A549 (cell line): ENCODE results near the gene CIAO2B. TPM values are rescaled to one million over a fixed set of nuclear protein-coding genes. Genes with fewer than 3 reads are reported as not detected.

ENCODE experiments used
- ATAC-seq, 2 experiments: fragments of 200-7000 bp in 1 of 2; fragments of >200 bp in 1 of 2; cut with Nextera tagmentation in 1 of 2; cut with Tn5 transposase in 1 of 2; 3 replicates each; pipeline versions ENCODE4 v1.8.0 to v1.9.1; 2018 to 2020; ENCODE audit warnings: mild to moderate bottlenecking in 1 of 2, moderate library complexity in 1 of 2
- CTCF ChIA-PET: fragments of 300-600 bp; sonication (Branson Sonifier 250); formaldehyde crosslinking; extraction: SDS; loops from one replicate; lab custom pipeline; 2021; ENCODE audit warnings: antibody characterized with exemption, inconsistent platforms; lab: Yijun Ruan, JAX
- POLR2A ChIA-PET: fragments of 350-600 bp; formaldehyde crosslinking; extraction: SDS; loops from one replicate; lab custom pipeline; 2021; ENCODE audit warnings: antibody characterized with exemption, inconsistent platforms; lab: Yijun Ruan, JAX
- DNase-seq, 2 experiments: peaks; one replicate each; pipeline versions ENCODE4 v3.0.0 to v3.0.0-alpha.2; 2011 to 2016; ENCODE audit warnings: low read depth in 1 of 2, low spot score in 1 of 2
- FAIRE-seq: peaks from 2 replicates; lab custom pipeline; 2011; peaks lifted over from hg19 to GRCh38; lab: Jason Lieb, UNC
- H3K27ac ChIP-seq, 2 experiments: fragments of >200 bp; sonication (Bioruptor Twin); formaldehyde crosslinking; 3 replicates each; pipeline ENCODE4 v1.5.1; 2016 to 2017
- H3K4me1 ChIP-seq: fragments of >200 bp; sonication (Bioruptor Twin); formaldehyde crosslinking; 3 replicates; pipeline ENCODE4 v1.6.1; 2016
- H3K4me2 ChIP-seq: fragments of >200 bp; sonication (Bioruptor Twin); formaldehyde crosslinking; 3 replicates; pipeline ENCODE4 v1.6.1; 2016
- H3K4me3 ChIP-seq: fragments of >200 bp; sonication (Bioruptor Twin); formaldehyde crosslinking; 3 replicates; pipeline ENCODE4 v1.5.1; 2016
- H3K9me3 ChIP-seq: fragments of >200 bp; sonication (Bioruptor Twin); formaldehyde crosslinking; 3 replicates; pipeline ENCODE4 v1.6.1; 2016
- BHLHE40 ChIP-seq: IDR thresholded peaks from 2 replicates; pipeline ENCODE4 v1.6.1; 2012; ENCODE audit warnings: low read depth, low read length, inconsistent platforms
- CBX8 ChIP-seq: fragments of 200-600 bp; sonication (generic); IDR thresholded peaks from 2 replicates; pipeline ENCODE4 v1.6.1; 2016
- CHD2 ChIP-seq: fragments of 150-350 bp; IDR thresholded peaks from 2 replicates; pipeline ENCODE4 v1.6.1; 2014; ENCODE audit warnings: low read length; ENCODE audit not compliant: partially characterized antibody
- CHD4 ChIP-seq: fragments of 200-600 bp; sonication (generic); IDR thresholded peaks from 2 replicates; pipeline ENCODE4 v1.6.1; 2016; ENCODE audit warnings: antibody characterized with exemption, mild to moderate bottlenecking, borderline replicate concordance
- CTCF ChIP-seq: fragments of >200 bp; sonication (Bioruptor Twin); formaldehyde crosslinking; IDR thresholded peaks from 3 replicates; pipeline ENCODE4 v1.5.1; 2016
- E2F6 ChIP-seq: IDR thresholded peaks from 2 replicates; pipeline ENCODE4 v1.6.1; 2012; ENCODE audit warnings: low read depth, borderline replicate concordance
- EHF ChIP-seq: fragments of 250-450 bp; sonication (Bioruptor Pico); IDR thresholded peaks from 2 replicates; pipeline ENCODE4 v1.5.0; 2020; ENCODE audit warnings: mild to moderate bottlenecking
- EHMT2 ChIP-seq: fragments of 200-600 bp; sonication (generic); IDR thresholded peaks from 2 replicates; pipeline ENCODE4 v1.6.1; 2016; ENCODE audit warnings: antibody characterized with exemption, low read depth, mild to moderate bottlenecking, moderate library complexity
- HMGXB4 ChIP-seq: fragments of 250-450 bp; sonication (Bioruptor Pico); IDR thresholded peaks from 2 replicates; pipeline ENCODE4 v1.5.0; 2021; ENCODE audit warnings: mild to moderate bottlenecking, moderate library complexity, borderline replicate concordance
- HOXA7 ChIP-seq: fragments of 250-450 bp; sonication (Bioruptor Pico); IDR thresholded peaks from 2 replicates; pipeline ENCODE4 v1.5.0; 2020; ENCODE audit warnings: mild to moderate bottlenecking, moderate library complexity
- JUN ChIP-seq, 2 experiments: fragments of >200 bp; sonication (Bioruptor Twin); formaldehyde crosslinking; IDR thresholded peaks; 2 replicates in 1 of 2; 3 replicates in 1 of 2; pipeline ENCODE4 v1.6.1; 2016 to 2017
- JUNB ChIP-seq: fragments of >200 bp; sonication (Bioruptor Twin); formaldehyde crosslinking; IDR thresholded peaks from 2 replicates; pipeline ENCODE4 v1.6.1; 2016
- KDM5A ChIP-seq: fragments of 200-600 bp; sonication (generic); IDR thresholded peaks from 2 replicates; pipeline ENCODE4 v1.6.1; 2016; ENCODE audit warnings: antibody characterized with exemption, mild to moderate bottlenecking
- PBX3 ChIP-seq: IDR thresholded peaks from 2 replicates; pipeline ENCODE4 v1.6.1; 2012
- PHF8 ChIP-seq: fragments of 200-600 bp; sonication (generic); IDR thresholded peaks from 2 replicates; pipeline ENCODE4 v1.6.1; 2016; ENCODE audit warnings: low read depth, mild to moderate bottlenecking, antibody characterized with exemption, moderate library complexity, borderline replicate concordance
- POLR2A ChIP-seq: IDR thresholded peaks from 2 replicates; pipeline ENCODE4 v1.6.1; 2012; ENCODE audit warnings: mild to moderate bottlenecking, low read length
- RAD21 ChIP-seq, 2 experiments: fragments of >200 bp in 1 of 2; sonication (Bioruptor Twin) in 1 of 2; formaldehyde crosslinking in 1 of 2; IDR thresholded peaks in 1 of 2; conservative IDR thresholded peaks in 1 of 2; 2 replicates in 1 of 2; 3 replicates in 1 of 2; pipeline ENCODE4 v1.6.1; 2012 to 2018; ENCODE audit warnings: inconsistent platforms in 1 of 2
- SMC3 ChIP-seq: fragments of >200 bp; sonication (Bioruptor Twin); formaldehyde crosslinking; IDR thresholded peaks from 3 replicates; pipeline ENCODE4 v1.6.1; 2018; ENCODE audit warnings: inconsistent platforms
- SREBF2 ChIP-seq: fragments of 450-650 bp; IDR thresholded peaks from 2 replicates; pipeline ENCODE4 v1.6.1; 2014; ENCODE audit warnings: mild to moderate bottlenecking, moderate library complexity
- USF2 ChIP-seq: fragments of 450-650 bp; IDR thresholded peaks from 2 replicates; pipeline ENCODE4 v1.6.1; 2014; ENCODE audit warnings: antibody characterized with exemption
- ZFP36 ChIP-seq: fragments of 450-650 bp; IDR thresholded peaks from 2 replicates; pipeline ENCODE4 v1.6.1; 2014; ENCODE audit warnings: borderline replicate concordance; ENCODE audit not compliant: partially characterized antibody
- WGBS: methylation state at CpG from one replicate; pipeline ENCODE4 v1.1.6; 2017; ENCODE audit errors: missing lambda C conversion rate; 5-methylcytosine and 5-hydroxymethylcytosine counted together
- polyA plus RNA-seq, 4 experiments: library from polyadenylated mRNA; depleted of rRNA in 3 of 4; stranded (reverse); fragments of >200 nt; fragmentation: RNase III in 1 of 4; extraction: RNeasy Plus Mini Kit Qiagen cat#74134 plus additional on column Dnase treatment in 1 of 4; gene quantifications; 2 replicates in 3 of 4; 3 replicates in 1 of 4; pipeline ENCODE4 v1.2.3, GENCODE V29; 2011 to 2017

CIAO2B gene
- polyA plus RNA-seq, 2 of the 4 experiments (the other 2 are of a cell fraction): 134 to 140 TPM

- Histone ChIP-seq H3K4me1 (peaks cover 7% of the 10 kb centered on the region; the same call in 1 of the 3 replicates), H3K9me3 (no peaks in the 10 kb centered on the region), H3K4me2 (no peak overlapping the region), H3K4me3 (no peak overlapping the region), H3K27ac (no peak overlapping the region)
- ChIA-PET POLR2A (no interaction called here), CTCF (interaction anchor here (7.6 to 40.8 kb wide), 2 partner anchors 8 to 28 kb away, joined by 57 to 837 read pairs; partner anchors contain the start of genes CDH16 and RRAD)
- FAIRE-seq (no peak), DNase-seq (no peak), ATAC-seq (no peak)
- WGBS: 91% methylated on average over 3 of the region's 3 CpGs
- TF ChIP-seq HOXA7 (CRISPR knock-in tag) (no peak), RAD21 (conservative IDR thresholded peaks at IDR 0.05 in 1 of 2, IDR thresholded peaks at IDR 0.05 in 1 of 2) (no peak), CTCF (no peak)
Observed at GRCh38 chr16:66886914-66887313, 47.3 kb downstream of the CIAO2B start.

- no peak for ATAC-seq
- H3K4me2 ChIP-seq: no peak overlapping the region
- H3K27ac ChIP-seq: no peak overlapping the region
- no peak for FAIRE-seq
- ChIA-PET CTCF (interaction anchor here (0.7 to 40.8 kb wide), 3 partner anchors 9 to 68 kb away, joined by 4 to 837 read pairs (median 57); partner anchors contain the start of genes CDH16 and RRAD), POLR2A (no interaction called here)
- H3K9me3 ChIP-seq: no peaks in the 10 kb centered on the region
- no peak overlapping the region for H3K4me3 ChIP-seq
- TF ChIP-seq BHLHE40 (no peak), CBX8 (no peak), HMGXB4 (CRISPR knock-in tag) (no peak), KDM5A (no peak), E2F6 (no peak), JUN (IDR thresholded peaks at IDR 0.05) (no peak)
- no peak for DNase-seq
- peaks cover 11% of the 10 kb centered on the region; the same call in 2 of the 3 replicates for H3K4me1 ChIP-seq
- WGBS: 60% methylated on average over 2 of the region's 2 CpGs
Observed at GRCh38 chr16:66886321-66886720, 47.9 kb downstream of the CIAO2B start.

GRCh38 chr16:66885491-66885890 is 48.7 kb downstream of the CIAO2B start:
- ChIA-PET POLR2A (no interaction called here), CTCF (interaction anchor here (0.7 to 40.8 kb wide), 6 partner anchors 10 to 69 kb away, joined by 3 to 837 read pairs (median 17); partner anchors contain the start of genes CDH16 and RRAD)
- DNase-seq: no peak
- H3K4me1 ChIP-seq: peaks cover 13% of the 10 kb centered on the region; the same call in 2 of the 3 replicates
- ATAC-seq: no peak
- no peak overlapping the region for H3K27ac ChIP-seq
- WGBS: 93% methylated on average over 12 of the region's 12 CpGs
- no peak overlapping the region for H3K4me2 ChIP-seq
- no peaks in the 10 kb centered on the region for H3K9me3 ChIP-seq
- FAIRE-seq: no peak
- H3K4me3 ChIP-seq: no peak overlapping the region
- TF ChIP-seq PBX3: no peak
- TF ChIP-seq SREBF2: no peak
- no peak for TF ChIP-seq PHF8
- no peak for TF ChIP-seq ZFP36
- no peak for TF ChIP-seq JUNB
- TF ChIP-seq E2F6: no peak
- no peak for TF ChIP-seq CHD4
- no peak for TF ChIP-seq SMC3
- TF ChIP-seq CHD2: no peak
- no peak for TF ChIP-seq POLR2A
- no peak for TF ChIP-seq KDM5A
- TF ChIP-seq HMGXB4 (CRISPR knock-in tag): no peak
- no peak for TF ChIP-seq EHMT2
- TF ChIP-seq USF2: no peak
- no peak for TF ChIP-seq EHF (CRISPR knock-in tag)
